DLD1 (cell line): ENCODE results near the gene CDH4.
"Not testable (repeated sequence)": the region's sequence is repeated elsewhere in the genome, so short reads cannot be mapped to it uniquely, and the experiment has no call there.

Experiments
- in situ Hi-C: cut with HindIII; loops from 2 replicates; pipeline ENCODE4 v1.10.0; 2017; ENCODE audit warnings: low sequenced_read_pairs

CDH4 gene

DNA sequence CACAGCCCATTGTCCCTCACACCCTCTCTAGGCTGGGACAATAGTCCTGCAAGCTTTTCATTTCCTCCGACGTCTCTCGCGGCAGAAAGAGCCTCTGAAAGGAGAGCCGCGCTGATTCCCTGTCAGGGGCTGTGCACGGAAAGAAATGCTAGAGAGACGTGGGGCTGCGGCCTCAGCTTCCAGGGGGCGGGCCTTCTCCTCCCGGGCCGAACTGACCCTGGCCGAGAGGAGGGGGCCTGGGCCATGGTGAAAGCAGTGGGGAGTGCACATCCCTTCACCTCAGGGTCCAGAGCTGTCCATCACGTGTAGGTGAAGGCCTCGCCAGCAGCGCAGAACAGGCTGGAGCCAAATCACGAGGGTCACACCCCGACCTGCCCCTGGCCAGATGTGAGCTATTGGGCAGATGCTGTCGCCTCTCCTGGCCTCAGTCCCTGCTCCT, 593.2 kb downstream of the CDH4 start:
- in situ Hi-C loops = no loop called here

DNA sequence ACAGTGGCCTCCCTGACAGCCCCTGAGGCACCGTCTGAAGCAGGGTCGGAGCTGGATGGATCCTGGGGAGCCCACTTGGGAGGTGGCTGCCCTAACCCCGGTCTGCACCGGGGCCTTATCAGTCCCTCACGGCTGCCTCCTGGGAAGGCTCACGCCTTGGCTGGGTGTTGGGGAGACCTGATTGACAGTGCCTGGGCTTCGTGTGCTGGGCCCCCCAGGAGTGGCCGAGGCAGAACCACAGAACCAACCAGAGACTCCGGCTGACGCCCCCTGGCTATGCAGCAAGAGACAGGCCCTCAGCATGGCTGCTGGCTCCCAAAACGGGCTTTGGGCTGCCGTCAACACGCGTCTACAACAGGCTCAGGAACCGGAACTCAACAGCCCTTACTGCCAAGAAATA, 594.0 kb downstream of the CDH4 start:
- in situ Hi-C loops = no loop called here

DNA sequence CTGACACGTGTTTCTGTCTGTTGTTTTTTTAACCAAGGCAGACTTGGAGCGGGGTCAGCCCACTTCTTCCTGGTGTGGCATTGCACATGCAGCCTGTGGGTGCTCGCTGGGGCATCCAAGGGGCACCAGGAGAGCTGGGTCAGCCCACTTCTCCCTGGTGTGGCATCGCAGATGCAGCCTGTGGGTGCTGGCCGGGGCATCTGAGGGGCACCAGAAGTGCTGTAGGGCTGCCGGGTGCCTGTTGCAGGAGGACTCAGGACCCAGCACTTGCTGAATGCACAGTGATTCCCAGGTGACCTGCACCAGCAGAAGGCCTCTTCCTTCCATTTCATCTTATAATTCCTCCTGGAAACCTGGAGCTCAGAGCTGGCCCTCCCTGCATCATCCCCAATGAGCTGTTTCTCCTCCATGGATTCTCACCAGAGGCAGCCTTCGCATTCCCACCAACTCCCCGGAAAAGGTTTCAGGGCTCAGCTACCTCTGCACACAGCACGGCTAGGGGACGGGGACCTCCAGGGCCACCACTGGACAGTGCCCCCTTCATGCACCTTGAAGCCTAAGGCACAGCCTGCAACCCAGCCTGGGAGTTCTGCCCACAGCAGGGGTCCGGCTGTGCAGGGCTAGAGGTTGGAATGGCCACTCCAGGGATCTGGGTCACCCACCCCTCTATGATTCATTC, 594.8 kb downstream of the CDH4 start:
- in situ Hi-C loops = no loop called here

- in situ Hi-C loops = no loop called here
These were observed 595.3 kb downstream of the CDH4 start for GRCh38 chr20:61847420-61847748.

- in situ Hi-C loops = no loop called here
These were observed 595.9 kb downstream of the CDH4 start for GRCh38 chr20:61847986-61848385.

DNA sequence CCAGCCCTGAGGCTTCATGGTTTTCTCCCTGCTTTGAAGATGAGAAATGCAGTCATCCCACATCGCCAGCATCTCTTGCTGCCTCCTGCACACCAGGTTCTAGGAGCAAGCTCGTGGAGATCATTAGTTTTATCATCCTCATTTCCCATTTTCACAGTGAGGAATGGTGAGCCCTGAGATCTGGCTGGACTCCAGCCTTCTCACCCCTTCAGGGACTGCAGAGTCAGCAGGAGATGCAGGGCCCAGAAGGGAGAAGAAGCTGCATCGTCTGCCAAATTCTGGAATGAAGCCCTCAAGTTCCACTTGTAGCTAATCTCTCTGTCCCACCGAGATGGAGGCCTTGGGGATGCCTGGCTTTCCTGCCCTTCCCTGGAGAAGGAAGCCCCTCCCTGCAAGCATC, 596.8 kb downstream of the CDH4 start:
- in situ Hi-C loops = no loop called here

- in situ Hi-C loops = no loop called here
These were observed 597.3 kb downstream of the CDH4 start for GRCh38 chr20:61849376-61849775.

DNA sequence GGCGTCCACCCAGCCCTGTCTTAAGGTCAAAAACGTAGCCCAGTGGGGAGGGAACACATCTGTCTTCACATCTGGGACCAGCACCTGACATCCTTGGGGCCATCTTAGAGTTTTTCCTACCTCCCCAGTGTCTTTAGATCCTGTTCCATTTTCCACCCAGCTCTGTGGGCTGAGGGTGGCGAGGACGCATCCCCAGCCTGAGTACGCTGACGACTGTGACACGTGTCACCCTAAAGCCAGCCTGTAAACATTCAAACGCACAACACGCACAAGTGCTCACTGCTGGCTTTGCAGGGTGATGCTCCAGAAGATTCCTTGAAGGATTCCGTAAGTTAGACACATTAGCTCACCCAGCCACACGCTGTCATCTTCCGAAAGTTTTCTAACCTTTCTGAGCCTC, 597.8 kb downstream of the CDH4 start:
- in situ Hi-C loops = no loop called here

GRCh38 chr20:61850457-61850856, 598.4 kb downstream of the CDH4 start:
- in situ Hi-C loops = no loop called here

DNA sequence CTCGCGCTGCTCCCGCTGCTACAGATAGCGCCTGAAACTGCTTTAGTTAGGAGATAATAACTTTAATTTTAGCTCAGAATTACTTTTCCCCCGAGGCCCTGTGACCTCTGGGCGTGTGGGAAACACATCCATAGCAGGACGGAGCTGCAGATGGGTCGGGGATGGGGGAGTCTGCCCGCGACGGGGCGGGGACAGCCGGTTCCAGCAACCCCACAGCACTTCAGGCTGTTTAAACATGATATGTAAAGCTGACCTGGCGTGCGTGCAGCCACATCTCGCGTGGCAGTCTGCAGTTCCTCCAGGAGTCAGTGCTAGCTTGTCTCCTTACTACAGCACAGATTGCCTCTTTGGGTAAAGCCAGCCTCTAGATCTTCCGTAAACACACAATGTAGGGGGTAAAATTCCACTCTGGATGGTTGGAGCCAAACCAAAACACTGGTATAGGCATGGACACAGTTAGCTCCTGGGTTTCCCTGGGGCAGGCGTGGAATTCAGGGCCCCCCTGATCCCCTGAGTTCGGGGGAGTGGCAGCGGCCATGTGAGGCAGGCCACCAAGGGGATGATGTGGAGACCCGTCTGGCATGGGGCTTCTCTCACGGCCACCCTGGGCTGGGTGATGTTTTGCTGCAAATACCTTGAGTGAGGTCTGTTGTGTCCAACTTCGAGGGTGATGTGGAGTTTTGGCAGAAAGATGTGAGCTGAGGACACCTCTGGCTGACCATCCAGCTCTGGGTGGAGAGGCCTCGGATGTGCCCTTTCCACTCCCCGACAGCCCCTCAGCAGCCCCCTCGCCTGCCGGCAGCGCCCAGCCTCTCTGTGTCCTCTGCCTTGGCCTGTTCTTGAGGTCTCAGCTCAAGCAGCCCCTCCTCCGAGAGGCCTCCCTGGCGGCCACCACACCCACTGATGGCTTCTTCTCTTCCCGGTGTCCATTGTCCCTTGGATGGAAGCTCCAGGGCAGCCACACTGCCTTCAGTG, 599.2 kb downstream of the CDH4 start:
- in situ Hi-C loops = no loop called here

GRCh38 chr20:61852268-61853072, 600.4 kb downstream of the CDH4 start:
- in situ Hi-C loops = no loop called here

DNA sequence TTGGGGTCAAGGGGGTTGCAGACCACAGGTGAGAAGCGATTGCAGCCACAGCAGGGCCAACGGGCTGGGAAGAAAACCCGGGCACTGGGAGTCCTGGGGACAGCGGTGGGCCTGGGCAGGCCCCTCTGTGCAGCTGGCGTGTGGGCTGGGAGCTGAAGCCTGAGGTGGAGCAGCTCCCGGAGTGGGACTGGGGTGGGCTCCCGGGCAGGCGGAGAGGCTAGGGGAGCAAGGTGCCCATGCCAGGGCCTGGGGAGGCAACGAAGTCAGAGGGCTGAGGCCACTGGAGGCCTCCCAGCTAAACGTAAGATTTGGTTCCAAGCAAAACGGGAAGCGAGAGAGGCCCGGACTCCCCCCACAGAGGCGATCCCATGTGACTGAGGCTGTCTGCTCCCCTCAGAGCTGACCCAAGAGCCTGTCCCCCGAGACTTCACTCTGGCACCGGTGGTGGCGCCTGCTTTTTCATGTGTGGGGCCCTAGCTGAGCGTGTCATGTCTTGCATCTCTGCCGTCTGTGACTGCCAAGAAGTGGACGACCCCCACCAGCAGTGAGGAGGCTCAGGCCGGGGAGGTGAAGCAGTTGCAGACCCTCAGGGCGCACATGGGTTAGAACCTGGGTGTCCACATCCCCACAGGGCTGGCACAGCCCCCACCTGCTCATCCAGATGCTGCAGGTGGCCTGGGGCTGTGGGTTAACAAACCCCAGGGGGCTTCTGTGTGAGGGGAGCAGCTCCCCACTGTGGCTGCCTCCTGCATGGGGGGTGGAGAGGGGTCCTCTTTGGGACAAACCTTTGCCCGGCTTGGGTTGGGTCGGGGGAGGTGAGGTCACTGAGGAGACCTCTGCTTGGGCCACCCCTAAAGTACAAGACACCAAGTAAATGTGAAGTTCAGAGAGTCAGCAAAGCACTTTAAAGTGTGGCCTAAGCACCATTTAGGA, 601.3 kb downstream of the CDH4 start:
- in situ Hi-C loops = no loop called here

DNA sequence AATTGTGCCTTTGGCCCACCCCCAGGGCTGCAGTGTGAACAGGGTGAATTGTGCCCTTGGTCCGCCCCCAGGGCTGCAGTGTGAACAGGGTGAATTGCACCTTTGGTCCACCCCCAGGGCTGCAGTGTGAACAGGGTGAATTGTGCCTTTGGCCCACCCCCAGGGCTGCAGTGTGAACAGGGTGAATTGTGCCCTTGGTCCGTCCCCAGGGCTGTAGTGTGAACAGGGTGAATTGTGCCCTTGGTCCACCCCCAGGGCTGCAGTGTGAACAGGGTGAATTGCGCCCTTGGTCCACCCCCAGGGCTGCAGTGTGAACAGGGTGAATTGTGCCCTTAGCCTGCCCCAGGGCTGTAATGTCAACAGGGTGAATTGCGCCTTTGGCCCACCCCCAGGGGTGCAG, 602.5 kb downstream of the CDH4 start:
- in situ Hi-C loops = not testable (repeated sequence)

- in situ Hi-C loops = no loop called here
These were observed 603.2 kb downstream of the CDH4 start for GRCh38 chr20:61855286-61855685.

DNA sequence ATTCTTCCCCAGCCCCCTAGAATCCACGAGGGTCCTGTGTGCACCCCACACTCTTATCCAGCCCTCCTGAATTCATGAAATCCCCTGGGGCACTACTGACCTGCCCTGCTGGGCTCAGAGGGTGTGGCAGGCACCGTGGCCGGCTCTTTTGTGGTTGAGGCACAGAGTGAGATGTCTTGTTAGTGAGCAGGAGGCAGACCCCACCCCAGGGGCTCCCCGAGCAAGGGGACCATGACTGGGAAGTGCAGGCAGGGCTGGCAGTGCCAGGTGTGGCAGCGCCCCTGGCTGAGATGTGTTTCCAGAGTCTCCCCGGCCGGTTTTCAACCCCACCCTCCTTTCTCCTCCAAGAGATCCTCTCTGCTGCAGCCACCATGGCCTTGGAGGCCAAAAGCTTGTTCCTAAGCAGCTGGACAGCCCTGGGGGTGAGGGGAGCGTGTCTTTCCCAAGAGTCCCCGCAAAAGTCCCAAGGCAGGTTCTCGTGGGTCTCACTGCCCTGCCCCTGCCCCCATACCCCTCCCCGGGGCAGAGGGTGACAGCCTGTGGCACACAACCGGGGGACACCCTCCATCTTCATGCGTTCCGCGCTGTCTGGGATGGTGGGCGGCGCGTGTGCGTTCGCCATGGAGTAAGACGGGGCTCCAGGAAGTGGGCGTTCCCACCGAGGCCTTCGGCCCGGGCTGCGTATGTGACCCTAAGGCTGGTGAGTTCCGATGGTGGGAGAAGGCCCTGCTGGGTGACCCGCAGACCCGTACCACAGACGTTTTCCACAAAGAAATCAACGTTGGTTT, 604.8 kb downstream of the CDH4 start:
- in situ Hi-C loops = no loop called here

- in situ Hi-C loops = no loop called here
These were observed 605.3 kb downstream of the CDH4 start for GRCh38 chr20:61857414-61857775.

DNA sequence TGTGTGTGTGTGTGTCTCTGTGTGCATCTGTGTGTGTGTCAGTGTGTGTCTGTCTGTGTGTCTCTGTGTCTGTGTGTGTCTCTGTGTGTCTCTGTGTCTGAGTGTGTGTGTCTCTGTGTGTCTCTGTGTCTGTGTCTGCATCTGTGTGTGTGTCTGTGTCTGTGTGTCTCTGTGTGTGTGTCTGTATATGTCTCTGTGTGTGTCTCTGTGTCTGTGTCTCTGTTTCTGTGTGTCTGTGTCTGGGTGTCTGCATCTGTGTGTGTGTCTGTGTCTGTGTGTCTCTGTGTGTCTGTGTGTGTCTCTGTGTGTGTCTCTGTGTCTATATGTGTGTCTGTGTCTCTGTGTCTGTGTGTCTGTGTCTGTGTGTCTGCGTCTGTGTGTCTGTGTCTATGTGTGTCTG, 605.8 kb downstream of the CDH4 start:
- in situ Hi-C loops = no loop called here

GRCh38 chr20:61859767-61860166, 607.7 kb downstream of the CDH4 start:
- in situ Hi-C loops = no loop called here

GRCh38 chr20:61860260-61860987, 608.4 kb downstream of the CDH4 start:
- in situ Hi-C loops = no loop called here
